GM19328 (cell line): ENCODE results near the gene CDK10.
"Not testable (repeated sequence)": the region's sequence is repeated elsewhere in the genome, so short reads cannot be mapped to it uniquely, and the experiment has no call there.

Experiments used
- ATAC-seq: cut with Tn5 transposase; IDR thresholded peaks from one replicate; pipeline ENCODE4 v1.9.1; 2021; ENCODE audit warnings: mild to moderate bottlenecking, moderate library complexity; ENCODE audit not compliant: unreplicated experiment

Gene CDK10, protein sequence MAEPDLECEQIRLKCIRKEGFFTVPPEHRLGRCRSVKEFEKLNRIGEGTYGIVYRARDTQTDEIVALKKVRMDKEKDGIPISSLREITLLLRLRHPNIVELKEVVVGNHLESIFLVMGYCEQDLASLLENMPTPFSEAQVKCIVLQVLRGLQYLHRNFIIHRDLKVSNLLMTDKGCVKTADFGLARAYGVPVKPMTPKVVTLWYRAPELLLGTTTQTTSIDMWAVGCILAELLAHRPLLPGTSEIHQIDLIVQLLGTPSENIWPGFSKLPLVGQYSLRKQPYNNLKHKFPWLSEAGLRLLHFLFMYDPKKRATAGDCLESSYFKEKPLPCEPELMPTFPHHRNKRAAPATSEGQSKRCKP

DNA sequence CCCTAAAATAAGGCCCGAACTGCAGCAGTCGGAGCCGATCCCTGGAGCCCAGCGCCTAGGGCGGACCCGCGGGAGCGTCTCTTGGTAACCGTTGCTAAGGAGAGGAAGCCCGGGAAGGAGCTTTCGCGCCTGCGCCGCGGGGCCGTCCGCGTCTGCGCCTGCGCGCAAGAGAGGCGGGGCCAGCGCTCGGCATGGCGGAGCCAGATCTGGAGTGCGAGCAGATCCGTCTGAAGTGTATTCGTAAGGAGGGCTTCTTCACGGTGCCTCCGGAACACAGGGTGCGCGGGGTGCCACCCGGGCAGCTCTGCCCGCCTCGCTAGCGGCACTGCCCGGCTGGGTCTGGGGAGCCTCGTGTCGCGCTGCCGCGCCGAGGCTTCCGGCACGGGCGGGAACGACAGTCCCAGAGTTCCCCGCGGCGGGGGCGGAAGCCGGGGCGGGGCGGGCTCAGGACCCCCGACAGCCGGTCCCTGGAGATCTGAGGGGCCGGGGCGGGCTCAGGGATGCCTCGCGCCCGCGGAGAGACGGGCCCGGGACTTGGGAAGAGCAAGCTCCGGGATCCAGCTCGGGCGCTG is at the start of gene CDK10:
Gene CDK10, plus strand, starts transcription at position 170 of the 572 bp plus-strand sequence. Its CDS starts 22 bp downstream, at position 192.
- peak; percentile 82 for ATAC-seq

GRCh38 chr16:89637379-89637778 is 49.1 kb upstream of the CDK10 start:
- ATAC-seq, result no peak

DNA sequence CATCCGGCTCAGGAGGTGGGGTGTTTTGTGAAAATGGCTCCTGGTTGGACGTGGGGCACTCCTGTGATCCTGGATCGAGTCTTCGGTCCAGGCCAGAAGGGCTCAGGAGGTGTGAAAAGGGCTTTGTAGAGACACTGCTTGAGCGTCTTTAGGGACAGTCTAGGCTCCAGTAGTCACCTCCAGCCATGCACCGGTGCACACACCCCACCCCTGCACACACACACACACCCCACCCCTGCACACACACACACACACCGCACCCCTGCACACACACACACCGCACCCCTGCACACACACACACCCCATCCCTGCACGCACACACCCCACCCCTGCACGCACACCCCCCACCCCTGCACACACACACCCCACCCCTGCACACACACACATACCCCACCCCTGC is 48.0 kb upstream of the CDK10 start:
- ATAC-seq, result no peak

DNA sequence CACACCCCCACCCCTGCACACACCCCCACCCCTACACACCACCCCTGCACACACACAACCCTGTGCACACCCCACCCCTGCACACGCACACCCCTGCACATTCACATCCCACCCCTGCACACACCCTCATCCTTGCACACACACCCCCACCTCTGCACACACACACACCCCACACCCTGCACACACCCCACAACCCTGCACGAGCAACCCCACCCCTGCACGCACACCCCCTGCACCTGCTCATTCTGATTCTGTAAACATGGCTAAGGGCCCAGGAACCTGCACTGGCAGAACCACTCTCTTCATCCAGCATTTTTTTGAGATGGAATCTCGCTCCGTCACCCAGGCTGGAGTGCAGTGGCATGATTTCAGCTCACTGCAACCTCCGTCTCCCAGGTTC is 47.1 kb upstream of the CDK10 start:
- no peak for ATAC-seq

DNA sequence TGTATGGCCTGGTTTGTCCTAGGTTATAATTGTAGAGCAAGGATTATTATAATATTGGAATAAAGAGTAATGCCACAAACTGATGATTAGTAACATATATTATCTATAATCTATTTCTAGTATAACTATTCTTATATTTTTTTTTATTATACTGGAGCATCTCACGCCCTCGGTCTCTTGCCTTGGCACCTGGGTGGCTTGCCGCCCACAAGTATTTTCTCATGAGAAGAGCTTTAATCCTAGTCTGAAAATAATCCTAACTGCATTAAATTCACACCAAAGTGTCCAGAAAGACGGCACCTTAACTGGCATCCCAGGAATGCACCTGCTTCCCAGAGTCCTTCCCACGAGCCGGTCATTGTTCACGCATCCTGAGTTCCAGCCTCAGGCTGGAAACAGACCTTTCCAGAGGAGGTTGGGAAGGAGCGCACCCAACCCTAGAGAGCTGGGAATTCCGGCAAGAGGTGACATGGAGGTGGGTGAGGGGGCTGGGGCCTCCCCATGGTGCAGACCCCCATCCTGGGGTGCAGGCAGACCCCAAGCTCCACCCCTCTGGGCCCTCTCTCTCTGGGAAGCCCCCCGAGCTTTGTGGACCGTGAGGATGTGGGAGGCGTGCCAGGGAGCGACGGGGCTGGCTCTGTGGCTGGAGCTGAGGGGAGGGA is 44.9 kb upstream of the CDK10 start:
- no peak for ATAC-seq

GRCh38 chr16:89642574-89642973 is 43.9 kb upstream of the CDK10 start:
- ATAC-seq, result no peak

DNA sequence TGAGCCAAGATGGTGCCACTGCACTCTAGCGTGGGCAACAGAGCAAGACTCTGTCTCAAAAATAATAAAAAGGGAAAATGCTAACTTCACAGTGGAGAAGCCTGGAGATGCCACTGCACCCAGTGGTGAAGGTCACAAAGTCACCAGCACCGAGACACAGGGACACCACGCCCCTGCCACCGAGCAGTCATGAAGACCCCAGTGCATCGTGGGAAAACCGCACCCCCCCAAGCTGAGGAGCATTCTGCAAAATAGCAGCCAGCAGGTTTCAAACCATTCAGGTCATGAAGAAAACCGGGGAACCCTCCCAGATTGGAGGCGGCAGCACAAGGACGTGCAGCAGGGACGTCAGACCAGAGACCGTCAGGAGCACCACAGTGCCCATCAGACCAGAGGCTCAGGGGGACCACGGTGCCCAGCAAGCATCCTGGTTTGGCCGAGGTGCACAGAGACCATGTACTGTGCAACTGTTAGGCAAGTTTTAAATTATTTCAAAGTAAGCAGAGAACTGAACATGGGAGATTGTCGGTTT is 42.7 kb upstream of the CDK10 start:
- ATAC-seq, result no peak

- ATAC-seq, result no peak
These were observed 41.4 kb upstream of the CDK10 start for GRCh38 chr16:89645122-89645521.

DNA sequence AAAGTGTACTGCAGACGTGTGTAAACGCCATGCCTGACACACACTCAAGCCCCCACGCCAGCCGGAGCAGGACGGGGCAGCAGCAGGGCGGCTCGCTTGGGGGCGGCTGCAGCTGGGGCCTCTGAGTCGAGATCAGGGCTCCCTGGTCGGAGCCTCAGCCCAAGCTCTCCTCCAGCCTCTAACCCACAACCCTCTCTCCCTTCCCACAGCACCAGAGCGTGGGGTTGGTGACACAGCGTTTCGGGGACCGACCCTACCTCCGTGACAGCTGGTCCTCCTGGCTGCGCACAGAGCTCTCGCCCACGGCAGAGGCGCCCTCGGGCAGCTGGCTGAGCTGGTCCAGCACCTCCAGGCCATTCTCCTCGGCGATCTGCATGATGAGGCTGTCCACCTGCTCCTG is 40.2 kb upstream of the CDK10 start:
- no peak for ATAC-seq

- no peak for ATAC-seq
These were observed 39.6 kb upstream of the CDK10 start for GRCh38 chr16:89646906-89647305.

DNA sequence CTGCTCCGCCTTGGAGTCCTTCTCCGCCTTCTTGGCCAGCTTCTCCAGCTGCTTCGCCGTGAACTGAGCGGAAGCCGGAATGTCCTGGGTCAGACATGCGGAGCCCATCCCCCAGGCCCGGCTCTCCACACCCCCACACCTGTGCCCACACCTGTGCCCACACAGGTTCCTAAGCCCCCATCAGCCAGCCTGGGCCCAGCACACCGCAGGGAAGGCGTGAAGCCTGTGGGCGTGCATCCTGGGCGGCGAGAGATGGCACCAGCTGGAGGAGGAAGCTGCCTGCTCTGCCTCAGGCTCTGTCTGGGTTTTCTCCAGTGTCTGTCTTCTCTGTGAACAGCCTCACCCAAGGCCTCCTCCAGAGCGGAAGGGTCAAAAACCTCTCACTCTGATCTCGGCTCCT is 34.9 kb upstream of the CDK10 start:
- no peak for ATAC-seq

DNA sequence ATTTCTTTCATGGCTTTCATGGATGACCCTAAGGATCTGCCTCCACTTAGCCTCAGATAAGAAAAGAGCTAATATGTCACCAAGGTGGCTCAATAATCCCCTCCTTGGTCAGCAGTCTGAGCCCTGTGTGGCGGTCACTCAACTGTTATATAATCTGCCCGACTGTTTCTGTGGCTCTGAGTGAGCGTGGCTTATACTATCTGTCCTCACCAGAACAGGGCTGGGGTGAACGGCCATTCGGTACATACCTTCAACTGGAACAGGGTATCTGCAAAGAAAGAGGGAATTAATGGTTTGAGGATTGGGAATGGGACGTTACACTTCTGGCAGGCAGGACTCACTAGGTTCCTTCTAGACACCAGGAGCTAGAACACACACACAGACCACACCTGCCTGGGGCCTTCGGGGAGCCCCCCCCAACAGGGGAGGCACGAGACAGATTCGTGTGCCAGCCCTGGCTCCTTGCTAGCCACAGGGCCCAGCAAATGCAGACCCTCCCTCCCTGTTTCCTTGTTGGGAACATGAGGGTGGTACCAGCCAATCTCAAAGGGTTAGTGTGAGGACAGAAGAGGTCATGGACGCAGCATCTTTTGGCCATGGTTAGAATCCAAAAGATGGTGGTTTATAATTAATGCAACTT is 32.7 kb upstream of the CDK10 start:
- no peak for ATAC-seq

GRCh38 chr16:89655062-89655643 is 31.3 kb upstream of the CDK10 start:
- ATAC-seq, result no peak

- ATAC-seq, result no peak
These were observed 29.9 kb upstream of the CDK10 start for GRCh38 chr16:89656435-89657121.

- ATAC-seq, result peak; percentile 82
These were observed 28.9 kb upstream of the CDK10 start, which contains the start of the genes CHMP1A and SPATA33 for GRCh38 chr16:89657442-89658220. Gene CHMP1A, minus strand, starts transcription at chr16:89657708. Its CDS starts 120 bp downstream, at chr16:89657588. Gene SPATA33, plus strand, starts transcription at chr16:89657836. Its CDS starts 76 bp downstream, at chr16:89657912.

- ATAC-seq, result no peak
These were observed 28.1 kb upstream of the CDK10 start for GRCh38 chr16:89658221-89658879.

DNA sequence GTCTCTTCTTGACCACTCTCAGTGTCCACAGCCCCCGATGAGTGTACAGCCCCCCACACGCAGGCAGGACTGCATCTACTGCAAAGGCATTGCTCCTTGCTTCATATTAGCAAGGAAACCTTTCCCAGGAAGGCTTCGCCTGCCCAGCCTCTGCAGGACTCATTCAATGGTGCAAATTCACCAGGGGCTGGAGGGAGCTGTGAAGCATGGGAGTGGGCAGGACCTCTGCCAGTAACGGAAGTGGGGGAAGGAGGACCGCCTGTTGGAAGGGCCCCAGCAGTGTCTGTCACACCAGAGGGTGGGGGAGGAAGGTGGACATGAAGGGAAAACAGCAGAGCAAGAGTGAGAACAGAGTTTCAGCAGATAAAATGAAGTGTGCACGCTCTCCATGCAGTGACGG is 26.3 kb upstream of the CDK10 start:
- no peak for ATAC-seq

DNA sequence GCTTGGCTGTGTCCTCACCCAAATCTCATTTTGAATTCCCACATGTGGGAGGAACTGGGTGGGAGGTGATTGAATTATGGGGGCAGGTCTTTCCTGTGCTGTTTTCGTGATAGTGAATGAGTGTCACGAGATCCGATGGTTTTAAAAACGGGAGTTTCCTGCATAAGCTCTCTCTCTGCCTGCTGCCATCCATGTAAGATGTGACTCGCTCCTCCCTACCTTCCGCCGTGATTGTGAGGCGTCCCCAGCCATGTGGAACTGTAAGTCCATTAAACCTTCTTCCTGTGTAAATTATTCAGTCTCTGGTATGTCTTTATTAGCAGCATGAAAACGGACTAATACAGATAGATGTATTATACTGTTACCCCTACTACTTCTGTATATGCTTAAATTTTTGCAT is 25.3 kb upstream of the CDK10 start:
- no peak for ATAC-seq

GRCh38 chr16:89664238-89664637 is 22.3 kb upstream of the CDK10 start:
- not testable (repeated sequence) for ATAC-seq
